HG03064 (cell line): ENCODE results near the gene AFF3.

Source experiments
- ATAC-seq: cut with Tn5 transposase; IDR thresholded peaks from one replicate; pipeline ENCODE4 v1.9.1; 2021; ENCODE audit warnings: low read depth; ENCODE audit not compliant: unreplicated experiment

The AFF3 gene

GRCh38 chr2:99903981-99904380 lies 238.4 kb downstream of the AFF3 start:
- no peak for ATAC-seq

GRCh38 chr2:99900556-99900955 lies 241.8 kb downstream of the AFF3 start:
- ATAC-seq: no peak

GRCh38 chr2:99899882-99900281 lies 242.5 kb downstream of the AFF3 start:
- no peak for ATAC-seq

DNA sequence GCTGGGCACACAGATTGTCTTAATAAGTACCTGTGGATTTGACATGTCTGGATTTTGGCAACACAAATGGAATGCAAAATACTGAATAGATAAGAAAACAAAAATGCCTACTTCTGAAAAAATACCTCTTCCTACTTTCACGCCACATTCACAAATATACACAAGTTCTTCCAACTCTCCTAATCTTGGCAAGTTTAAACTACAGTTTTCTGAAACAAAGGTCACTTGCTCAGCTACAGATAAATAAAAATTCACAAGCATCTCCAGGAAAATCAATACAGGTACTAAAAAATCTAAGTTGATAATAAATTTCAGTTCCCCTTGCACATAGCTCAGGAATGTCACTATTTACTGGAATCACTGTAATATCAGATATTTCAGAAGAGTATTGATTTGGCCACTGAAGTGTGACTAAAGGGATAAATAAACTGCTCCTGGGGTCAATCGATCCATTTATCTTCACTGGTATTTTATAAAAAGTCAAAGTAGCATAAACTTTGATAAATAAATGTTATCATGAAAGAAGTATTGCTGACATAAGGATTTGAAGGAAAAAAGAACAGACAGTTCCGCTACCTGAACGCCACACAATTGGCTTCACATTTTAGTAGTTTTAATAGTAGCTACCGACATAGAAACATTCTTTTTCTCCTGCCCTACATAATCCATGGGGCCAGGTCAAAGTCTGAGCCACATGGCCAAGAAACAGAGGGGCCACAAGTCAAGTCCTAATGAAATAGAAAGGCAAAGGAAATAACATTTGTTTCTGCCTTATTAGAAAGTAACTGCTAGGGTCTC lies 243.1 kb downstream of the AFF3 start:
- ATAC-seq: no peak

DNA sequence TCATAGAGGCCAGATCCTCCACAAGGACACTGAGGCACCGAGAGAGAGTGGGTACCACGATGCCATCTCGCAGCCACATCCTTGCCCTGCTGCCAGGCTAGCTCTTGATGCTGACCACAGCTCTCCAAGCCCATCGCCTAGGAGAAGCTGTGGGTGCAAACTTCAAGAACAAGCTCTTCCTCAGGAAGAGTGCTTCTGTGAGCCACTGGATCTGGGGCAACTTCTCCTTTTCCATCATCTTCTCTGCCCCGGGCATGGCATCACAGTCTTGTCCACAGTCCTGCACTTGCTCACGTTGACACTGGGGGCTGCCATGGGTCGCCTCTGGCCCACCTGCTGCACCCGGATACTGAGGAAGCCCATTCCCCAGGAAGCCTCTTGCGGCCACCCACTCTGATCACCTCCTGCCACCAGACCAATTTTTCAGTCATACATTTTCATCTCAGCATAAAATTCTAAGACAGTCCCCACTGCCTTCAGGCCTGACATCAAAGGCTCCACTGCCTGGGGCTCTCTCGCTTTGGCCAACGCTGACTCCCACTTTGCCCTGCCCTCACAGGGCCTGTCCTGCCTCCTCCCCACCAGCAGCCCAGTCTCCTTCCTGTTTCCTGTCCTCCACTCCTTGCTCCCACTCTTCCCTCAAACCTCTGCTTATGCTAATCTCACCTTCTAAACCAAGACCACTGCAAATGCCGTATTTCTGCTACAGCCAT lies 243.9 kb downstream of the AFF3 start:
- no peak for ATAC-seq

- ATAC-seq: no peak
These were observed 251.0 kb downstream of the AFF3 start for GRCh38 chr2:99891428-99891780.

DNA sequence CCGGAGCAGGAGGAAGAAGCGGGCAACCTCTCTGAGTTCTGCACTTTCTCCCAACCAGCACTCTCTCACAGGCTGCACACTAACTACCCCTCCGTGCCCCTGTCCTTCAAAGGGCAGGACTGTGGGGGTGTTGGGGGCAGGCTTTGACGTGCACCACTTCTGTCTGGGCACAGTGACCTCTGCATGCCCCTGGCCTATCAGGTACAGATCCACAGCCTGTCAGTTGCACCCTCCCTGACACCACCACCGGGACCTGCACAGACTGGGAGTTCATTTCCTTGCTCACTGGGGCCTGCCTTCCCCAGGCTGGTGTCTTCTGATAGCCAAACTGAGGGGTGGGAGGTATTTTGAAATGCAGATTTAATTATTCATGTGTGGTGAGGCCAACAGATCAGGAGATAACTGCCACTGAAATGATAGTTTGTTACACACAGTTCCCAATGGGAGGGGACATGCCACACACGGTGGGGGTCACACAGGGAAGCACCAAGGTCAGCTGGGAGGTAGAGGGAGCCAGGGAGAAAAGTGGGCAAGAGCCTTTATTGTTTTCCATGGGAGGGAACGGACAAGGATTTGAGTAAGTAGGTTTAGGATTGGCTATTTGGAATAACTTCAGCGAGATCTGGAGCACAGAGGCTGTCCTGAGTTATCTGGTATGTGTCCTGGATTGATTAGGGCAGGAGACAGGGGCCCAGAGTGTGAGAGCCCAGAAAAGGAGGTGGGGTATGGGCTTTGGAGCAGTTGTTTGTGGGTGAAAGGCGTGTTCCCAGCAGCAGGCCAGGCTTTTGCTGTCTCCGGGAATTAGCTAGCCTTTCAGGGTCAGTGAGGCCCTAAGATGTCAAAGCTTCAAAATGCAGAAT lies 251.6 kb downstream of the AFF3 start:
- no peak for ATAC-seq

DNA sequence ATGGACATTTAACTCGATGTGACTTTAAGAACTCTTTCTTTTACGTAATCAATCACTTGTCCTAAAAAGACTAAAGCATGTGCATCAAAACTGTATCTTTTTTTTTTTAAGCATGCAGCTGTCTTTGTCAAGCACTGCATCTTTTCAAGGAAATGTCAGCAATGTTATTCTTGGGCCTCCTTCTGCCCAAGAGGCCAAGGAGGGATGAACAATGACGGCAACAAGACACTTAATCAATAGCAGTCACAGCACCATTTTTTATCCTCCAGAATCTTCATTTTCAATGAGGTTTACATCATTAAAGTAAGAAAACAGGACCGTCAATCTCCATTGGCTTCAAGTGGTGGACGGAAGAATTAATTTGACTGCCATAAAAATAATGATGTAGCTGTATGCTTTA lies 253.8 kb downstream of the AFF3 start:
- no peak for ATAC-seq

DNA sequence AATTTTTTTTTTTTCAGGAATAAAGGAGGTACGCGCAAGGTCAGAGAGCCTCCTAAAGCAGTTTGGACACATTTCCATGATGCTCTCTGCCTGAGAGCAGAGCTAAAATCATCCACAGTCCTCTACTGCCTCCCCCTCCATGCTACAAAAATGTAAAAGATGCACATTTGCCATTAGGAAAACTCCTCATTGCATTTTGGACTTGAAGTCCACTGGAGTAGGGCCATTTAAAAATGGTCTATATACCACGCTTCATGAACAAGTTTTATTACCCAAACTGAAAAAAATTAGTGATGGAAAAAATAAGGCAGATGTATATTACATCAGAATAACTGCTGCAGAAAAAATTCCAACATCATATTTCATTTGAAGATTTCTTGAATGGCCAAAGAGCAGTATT lies 256.0 kb downstream of the AFF3 start:
- ATAC-seq: no peak

DNA sequence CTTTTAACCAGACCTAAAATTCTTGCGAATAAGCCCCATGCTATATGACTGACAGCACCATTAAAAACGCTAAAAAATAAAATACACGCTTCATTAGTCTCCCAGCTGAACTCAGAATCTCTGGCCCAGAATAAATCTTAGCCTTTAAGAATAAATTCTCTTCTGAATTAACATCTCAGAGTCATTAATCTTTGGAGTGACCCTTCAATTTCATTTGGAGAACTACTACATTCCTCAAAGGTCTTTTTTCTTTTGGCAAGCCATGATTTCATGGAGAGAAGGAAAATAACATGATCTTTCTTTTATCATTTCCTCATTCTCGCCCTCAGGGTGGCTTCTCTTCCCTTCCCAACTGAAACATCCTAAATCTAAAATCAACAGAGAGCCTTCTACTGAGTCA lies 259.0 kb downstream of the AFF3 start:
- no peak for ATAC-seq

GRCh38 chr2:99881901-99882591 lies 260.3 kb downstream of the AFF3 start:
- ATAC-seq: no peak

DNA sequence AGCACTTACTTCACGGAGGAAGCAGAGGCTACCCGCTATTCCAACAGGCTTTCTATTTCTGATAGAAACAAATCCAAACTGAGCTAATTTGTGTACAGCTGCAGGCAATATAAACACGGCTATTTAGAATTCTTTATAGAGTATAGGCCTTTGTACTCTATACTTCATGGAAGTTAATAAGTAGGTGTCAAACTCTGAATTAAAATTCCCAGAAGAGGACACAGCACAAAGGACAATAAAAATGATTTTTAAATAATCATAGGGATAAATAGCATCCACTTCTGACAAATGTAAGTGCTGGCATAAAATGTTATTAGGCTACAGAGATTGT lies 261.5 kb downstream of the AFF3 start:
- no peak for ATAC-seq

- ATAC-seq: no peak
These were observed 262.0 kb downstream of the AFF3 start for GRCh38 chr2:99880148-99880963.

DNA sequence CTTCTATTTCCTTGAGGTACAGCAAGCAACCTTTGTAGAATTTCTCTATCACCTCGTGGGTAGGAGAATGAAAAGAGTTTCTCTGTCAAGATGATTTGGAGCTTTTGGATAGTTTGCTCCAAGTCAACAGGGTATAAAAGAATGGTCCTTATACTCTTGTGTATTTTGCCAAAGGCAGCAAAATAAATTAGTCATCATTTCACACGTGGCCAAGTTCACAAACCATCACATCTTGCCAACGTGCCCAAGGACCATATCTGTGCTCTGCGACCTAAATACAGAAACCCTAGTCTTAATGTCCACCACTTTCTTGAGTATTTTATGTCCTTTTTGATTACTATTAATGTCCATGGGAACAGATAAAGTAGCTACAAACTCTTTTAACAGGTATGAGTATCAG lies 262.9 kb downstream of the AFF3 start:
- no peak for ATAC-seq

GRCh38 chr2:99878581-99879350 lies 263.6 kb downstream of the AFF3 start:
- ATAC-seq: no peak

GRCh38 chr2:99877963-99878362 lies 264.4 kb downstream of the AFF3 start:
- no peak for ATAC-seq

DNA sequence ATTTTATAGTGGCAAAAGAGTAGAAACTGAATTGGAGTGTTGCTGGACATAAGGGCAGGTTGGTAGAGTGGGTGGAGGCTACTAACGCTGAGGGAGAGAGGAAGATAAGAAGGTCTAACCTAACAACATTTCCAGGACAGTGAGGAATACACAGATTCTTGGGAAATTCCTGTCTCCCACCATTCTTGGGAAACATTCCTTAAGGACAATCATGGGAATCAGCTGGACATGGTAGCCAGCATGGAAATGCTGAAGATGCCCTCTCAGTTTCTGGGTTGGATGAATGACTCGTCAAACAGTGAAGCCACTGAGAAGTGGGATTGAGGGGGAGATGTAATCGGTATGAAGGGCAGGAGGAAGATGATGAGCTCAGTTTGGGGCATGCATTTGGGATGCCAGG lies 265.4 kb downstream of the AFF3 start:
- ATAC-seq: no peak

DNA sequence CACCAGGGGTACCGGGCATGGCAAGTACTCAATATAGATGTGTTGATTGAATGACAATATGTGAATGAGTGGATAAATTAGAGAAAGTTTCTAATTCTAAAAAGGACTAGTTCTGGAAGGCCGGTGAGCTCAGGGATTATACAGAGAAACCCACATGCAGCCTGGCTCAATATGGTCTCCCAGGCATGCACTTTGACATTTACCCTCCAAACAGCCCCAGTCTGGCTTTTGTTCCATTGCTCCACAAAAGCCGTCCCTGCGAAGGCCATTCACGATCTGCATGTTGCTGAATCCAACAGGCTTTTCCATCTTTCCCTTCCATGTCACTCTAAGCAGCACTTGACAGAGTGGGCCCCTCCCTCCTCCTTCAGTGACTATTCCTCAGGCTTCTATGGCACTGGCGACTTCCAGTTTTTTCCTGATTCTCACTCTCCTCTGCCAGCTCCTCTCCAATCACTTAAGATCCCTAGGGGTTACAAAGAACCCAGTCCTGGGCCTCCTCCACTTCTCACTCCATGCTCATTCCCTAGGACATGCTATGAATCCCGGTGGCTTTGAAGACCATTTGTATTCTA lies 266.7 kb downstream of the AFF3 start:
- no peak for ATAC-seq

DNA sequence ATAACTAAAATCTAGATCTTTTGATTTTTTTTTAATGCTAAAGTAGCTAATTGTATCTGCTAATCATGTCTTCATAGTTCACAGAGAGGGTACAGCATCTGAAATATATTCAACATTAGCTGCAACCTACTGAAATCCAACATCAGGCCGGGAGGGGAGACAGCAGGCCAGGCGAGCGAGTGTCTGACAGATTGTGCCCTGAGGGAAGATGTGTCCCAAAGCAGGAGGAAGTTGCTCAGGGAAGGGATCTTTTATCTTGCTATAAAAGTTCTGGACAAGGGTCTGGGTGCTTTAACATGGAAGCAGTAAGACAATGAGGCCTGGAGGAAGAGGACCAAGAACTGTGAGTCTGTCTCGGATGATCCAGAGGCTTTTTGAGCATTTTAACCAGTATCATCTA lies 274.1 kb downstream of the AFF3 start:
- ATAC-seq: no peak
